ENCODE data around the gene CDC73. TPM values are rescaled to one million over a fixed set of nuclear protein-coding genes. Genes with fewer than 3 reads are reported as not detected.

The CDC73 gene
- total RNA-seq, 4 donors from 2014 or later: 17.0 to 30.0 (median 26.6) TPM

DNA sequence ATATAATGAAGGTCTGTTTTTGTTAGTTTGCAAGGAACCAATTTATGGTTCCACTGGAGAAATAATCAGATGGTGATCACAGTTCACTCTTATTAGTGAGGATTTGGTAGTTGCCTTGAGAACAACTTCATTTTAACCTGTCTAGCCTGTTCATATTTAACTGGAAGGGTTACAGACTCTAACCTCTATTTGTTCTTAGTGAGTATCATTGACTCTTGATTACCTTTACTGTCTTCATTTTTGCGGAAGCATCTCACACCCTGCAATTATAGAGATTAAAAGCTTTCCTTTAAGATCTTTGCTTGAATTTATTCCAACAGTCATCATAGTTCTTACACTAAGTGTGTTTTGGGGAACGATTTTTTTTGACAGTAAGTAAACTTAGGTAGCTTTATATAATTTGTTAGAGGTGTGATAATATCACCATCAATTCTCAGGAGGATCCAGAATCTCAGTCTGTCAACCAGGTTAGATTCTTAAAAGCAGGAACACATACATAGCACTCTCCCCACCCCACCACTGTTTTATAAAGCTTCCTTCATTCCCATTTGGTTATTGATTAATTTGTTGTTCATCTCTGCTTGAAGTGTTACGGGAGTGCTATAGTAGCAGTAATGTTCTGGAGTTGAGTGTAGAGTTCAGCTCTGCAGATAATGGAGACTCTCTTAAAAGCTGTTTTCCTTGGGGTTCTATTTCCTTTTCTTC is 34.4 kb downstream of the CDC73 start:
- no peaks in the 10 kb centered on the region for H3K4me1 ChIP-seq
- 83% methylated on average over 3 of the region's 3 CpGs for WGBS
- no peaks in the 10 kb centered on the region for H3K27me3 ChIP-seq
- no peak overlapping the region for H3K27ac ChIP-seq
- H3K4me3 ChIP-seq: no peak overlapping the region
- peaks cover 38% of the 10 kb centered on the region for H3K36me3 ChIP-seq
- no peaks in the 10 kb centered on the region for H3K9me3 ChIP-seq
- no peak for DNase-seq (ENCODE audit: low spot score in 2 of 2)
- TF ChIP-seq, protein P1, sequence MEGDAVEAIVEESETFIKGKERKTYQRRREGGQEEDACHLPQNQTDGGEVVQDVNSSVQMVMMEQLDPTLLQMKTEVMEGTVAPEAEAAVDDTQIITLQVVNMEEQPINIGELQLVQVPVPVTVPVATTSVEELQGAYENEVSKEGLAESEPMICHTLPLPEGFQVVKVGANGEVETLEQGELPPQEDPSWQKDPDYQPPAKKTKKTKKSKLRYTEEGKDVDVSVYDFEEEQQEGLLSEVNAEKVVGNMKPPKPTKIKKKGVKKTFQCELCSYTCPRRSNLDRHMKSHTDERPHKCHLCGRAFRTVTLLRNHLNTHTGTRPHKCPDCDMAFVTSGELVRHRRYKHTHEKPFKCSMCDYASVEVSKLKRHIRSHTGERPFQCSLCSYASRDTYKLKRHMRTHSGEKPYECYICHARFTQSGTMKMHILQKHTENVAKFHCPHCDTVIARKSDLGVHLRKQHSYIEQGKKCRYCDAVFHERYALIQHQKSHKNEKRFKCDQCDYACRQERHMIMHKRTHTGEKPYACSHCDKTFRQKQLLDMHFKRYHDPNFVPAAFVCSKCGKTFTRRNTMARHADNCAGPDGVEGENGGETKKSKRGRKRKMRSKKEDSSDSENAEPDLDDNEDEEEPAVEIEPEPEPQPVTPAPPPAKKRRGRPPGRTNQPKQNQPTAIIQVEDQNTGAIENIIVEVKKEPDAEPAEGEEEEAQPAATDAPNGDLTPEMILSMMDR (IDR thresholded peaks at IDR 0.05): no peak
- TF ChIP-seq EP300 (IDR thresholded peaks at IDR 0.05) (no peak), POLR2A (IDR thresholded peaks at IDR 0.05) (no peak), POLR2AphosphoS5 (IDR thresholded peaks at IDR 0.05) (no peak)

DNA sequence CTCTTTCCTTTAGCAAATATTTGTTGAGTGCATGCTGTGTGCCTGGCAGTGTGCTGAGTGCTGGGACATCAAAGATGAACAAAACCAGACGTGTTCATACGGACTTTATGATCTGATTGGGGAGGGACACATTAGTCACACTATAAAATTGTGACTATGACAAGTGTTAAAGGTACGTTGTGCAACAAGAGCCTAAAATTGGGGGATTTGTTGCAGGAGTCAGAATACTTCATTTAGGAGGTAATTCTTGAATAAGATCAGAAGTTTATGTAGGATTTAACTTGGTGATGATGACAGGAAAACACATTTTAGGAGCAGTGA is 35.0 kb downstream of the CDC73 start:
- 72% methylated on average over 3 of the region's 3 CpGs for WGBS
- no peak overlapping the region for H3K27ac ChIP-seq
- no peak overlapping the region for H3K4me3 ChIP-seq
- peaks cover 33% of the 10 kb centered on the region for H3K36me3 ChIP-seq
- no peaks in the 10 kb centered on the region for H3K27me3 ChIP-seq
- TF ChIP-seq POLR2A (IDR thresholded peaks at IDR 0.05) (no peak), POLR2AphosphoS5 (IDR thresholded peaks at IDR 0.05) (no peak), EP300 (IDR thresholded peaks at IDR 0.05) (no peak)
- TF ChIP-seq, protein P1 (IDR thresholded peaks at IDR 0.05): no peak
- H3K9me3 ChIP-seq: no peaks in the 10 kb centered on the region
- DNase-seq (ENCODE audit: low spot score in 2 of 2): no peak
- H3K4me1 ChIP-seq: no peaks in the 10 kb centered on the region

DNA sequence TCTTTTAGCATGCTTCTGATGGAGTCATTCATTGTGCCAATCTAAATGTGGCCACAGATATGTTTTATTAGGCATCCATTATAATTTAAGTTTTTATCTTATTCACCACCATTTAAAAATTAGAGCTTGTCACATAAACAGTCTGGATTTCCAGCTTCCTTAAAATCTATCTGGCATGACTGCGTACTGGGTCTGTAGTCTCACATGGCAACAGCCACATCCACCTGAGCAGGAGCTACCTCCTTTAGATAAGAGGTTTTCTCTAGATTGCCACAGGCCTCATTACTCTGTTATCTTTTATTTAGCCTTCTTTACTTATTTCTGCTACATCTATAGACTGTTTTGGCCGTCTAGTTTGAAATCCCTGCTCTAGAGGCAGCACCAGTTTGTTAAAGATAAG is 35.5 kb downstream of the CDC73 start:
- no peak for DNase-seq (ENCODE audit: low spot score in 2 of 2)
- TF ChIP-seq POLR2AphosphoS5 (IDR thresholded peaks at IDR 0.05) (no peak), EP300 (IDR thresholded peaks at IDR 0.05) (no peak), POLR2A (IDR thresholded peaks at IDR 0.05) (no peak)
- TF ChIP-seq, protein P1 (IDR thresholded peaks at IDR 0.05): no peak
- Histone ChIP-seq H3K4me3 (no peak overlapping the region), H3K9me3 (no peaks in the 10 kb centered on the region), H3K27ac (no peak overlapping the region), H3K27me3 (no peaks in the 10 kb centered on the region), H3K36me3 (peaks cover 28% of the 10 kb centered on the region), H3K4me1 (no peaks in the 10 kb centered on the region)
- WGBS: 89% methylated on average over 2 of the region's 2 CpGs

DNA sequence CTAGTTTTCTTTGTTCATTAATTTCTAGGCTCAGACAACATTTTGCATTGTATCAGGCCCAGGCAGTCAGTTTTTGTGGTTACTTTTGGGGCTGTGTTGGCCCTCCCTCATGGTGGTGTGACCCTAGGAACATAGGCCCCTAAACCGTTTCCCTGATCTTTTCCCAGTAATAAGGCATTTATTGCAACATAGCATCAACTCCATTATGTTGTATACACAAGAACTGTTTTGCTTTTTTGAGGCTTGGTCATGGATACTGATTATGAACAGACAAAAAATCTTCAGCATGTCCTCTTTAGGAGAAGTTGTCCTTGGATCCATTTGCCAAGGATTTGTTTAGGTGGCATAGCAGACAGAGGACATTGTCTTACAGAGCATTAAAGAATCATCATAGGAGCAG is 54.3 kb downstream of the CDC73 start:
- 77% methylated on average over 1 of the region's 1 CpG for WGBS
- Histone ChIP-seq H3K27ac (no peak overlapping the region), H3K4me1 (peaks cover 9% of the 10 kb centered on the region), H3K36me3 (peaks cover 2% of the 10 kb centered on the region), H3K4me3 (no peak overlapping the region), H3K27me3 (no peaks in the 10 kb centered on the region), H3K9me3 (no peaks in the 10 kb centered on the region)
- DNase-seq (ENCODE audit: low spot score in 2 of 2): no peak
- TF ChIP-seq POLR2A (IDR thresholded peaks at IDR 0.05) (no peak), POLR2AphosphoS5 (IDR thresholded peaks at IDR 0.05) (no peak), EP300 (IDR thresholded peaks at IDR 0.05) (no peak)
- TF ChIP-seq, protein P1 (IDR thresholded peaks at IDR 0.05): no peak

DNA sequence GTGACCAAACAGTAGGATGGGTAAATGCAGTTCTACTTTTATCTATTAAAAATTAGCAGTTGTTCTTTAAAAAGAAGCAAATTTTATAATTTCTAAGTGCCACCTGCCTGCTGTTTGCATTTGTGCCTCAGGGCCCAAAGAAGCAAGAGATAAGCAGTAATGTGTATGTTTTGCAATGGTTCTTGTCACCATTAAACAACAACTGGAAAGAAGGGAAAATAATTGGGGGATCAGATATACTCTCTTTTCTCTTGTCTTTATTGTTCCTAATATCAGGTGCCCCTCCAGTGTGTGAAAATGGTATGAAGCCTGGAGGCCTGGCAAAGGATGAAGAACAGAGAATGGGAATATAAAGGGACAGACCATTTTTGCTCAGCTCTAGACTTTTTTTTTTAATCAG is 55.0 kb downstream of the CDC73 start:
- Histone ChIP-seq H3K27me3 (no peaks in the 10 kb centered on the region), H3K36me3 (no peaks in the 10 kb centered on the region), H3K27ac (no peak overlapping the region), H3K9me3 (no peaks in the 10 kb centered on the region), H3K4me1 (peaks cover 9% of the 10 kb centered on the region), H3K4me3 (no peak overlapping the region)
- no peak for DNase-seq (ENCODE audit: low spot score in 2 of 2)
- no peak for TF ChIP-seq EP300 (IDR thresholded peaks at IDR 0.05)
- no peak for TF ChIP-seq POLR2A (IDR thresholded peaks at IDR 0.05)
- TF ChIP-seq, protein P1 (IDR thresholded peaks at IDR 0.05): no peak
- TF ChIP-seq POLR2AphosphoS5 (IDR thresholded peaks at IDR 0.05): no peak

Measured in suprapubic skin (tissue), 4 donors.